GM18861 (cell line): ENCODE measurements around the gene MEN1.
A peak's percentile ranks its signal among the peaks of the same experiment; 100 is the strongest.

ENCODE experiments used
- ATAC-seq: cut with Tn5 transposase; IDR thresholded peaks from one replicate; pipeline ENCODE4 v1.9.1; 2021; ENCODE audit not compliant: unreplicated experiment

MEN1 gene

GRCh38 chr11:64810271-64810890 is at the start of gene MEN1:
Gene MEN1, minus strand, starts transcription at chr11:64810551. Its CDS starts 442 bp downstream, at chr11:64810109.
- peak; percentile 32 for ATAC-seq

- ATAC-seq = peak; percentile 73
Measured at GRCh38 chr11:64859542-64860414, 49.4 kb upstream of the MEN1 start.

- peak; percentile 9 for ATAC-seq
Measured at GRCh38 chr11:64858467-64859263, 48.3 kb upstream of the MEN1 start.

GRCh38 chr11:64857485-64857884 is 47.1 kb upstream of the MEN1 start:
- no peak for ATAC-seq

- no peak for ATAC-seq
Measured at GRCh38 chr11:64856382-64857227, 46.3 kb upstream of the MEN1 start.

GRCh38 chr11:64855596-64856304 is 45.4 kb upstream of the MEN1 start:
- no peak for ATAC-seq

- ATAC-seq = no peak
Measured at GRCh38 chr11:64854534-64855502, 44.5 kb upstream of the MEN1 start.

GRCh38 chr11:64854157-64854533 is 43.8 kb upstream of the MEN1 start:
- ATAC-seq = no peak

- ATAC-seq = no peak
Measured at GRCh38 chr11:64853709-64854108, 43.4 kb upstream of the MEN1 start.

- no peak for ATAC-seq
Measured at GRCh38 chr11:64852804-64853509, 42.6 kb upstream of the MEN1 start.

GRCh38 chr11:64851831-64852351 is 41.5 kb upstream of the MEN1 start:
- ATAC-seq = peak; percentile 23

GRCh38 chr11:64850979-64851567 is 40.7 kb upstream of the MEN1 start:
- peak; percentile 46 for ATAC-seq

GRCh38 chr11:64849598-64850356 is 39.4 kb upstream of the MEN1 start:
- no peak for ATAC-seq

GRCh38 chr11:64848826-64849597 is 38.7 kb upstream of the MEN1 start:
- no peak for ATAC-seq

GRCh38 chr11:64848214-64848825 is 38.0 kb upstream of the MEN1 start:
- no peak for ATAC-seq
